Measurements from ENCODE around the gene SEMA7A. TPM values are rescaled to one million over a fixed set of nuclear protein-coding genes. Genes with fewer than 3 reads are reported as not detected.

SEMA7A gene
- total and polyA plus RNA-seq, 2 of the 4 experiments (the other 2 are of a cell fraction), result 30.5 to 87.3 TPM

DNA sequence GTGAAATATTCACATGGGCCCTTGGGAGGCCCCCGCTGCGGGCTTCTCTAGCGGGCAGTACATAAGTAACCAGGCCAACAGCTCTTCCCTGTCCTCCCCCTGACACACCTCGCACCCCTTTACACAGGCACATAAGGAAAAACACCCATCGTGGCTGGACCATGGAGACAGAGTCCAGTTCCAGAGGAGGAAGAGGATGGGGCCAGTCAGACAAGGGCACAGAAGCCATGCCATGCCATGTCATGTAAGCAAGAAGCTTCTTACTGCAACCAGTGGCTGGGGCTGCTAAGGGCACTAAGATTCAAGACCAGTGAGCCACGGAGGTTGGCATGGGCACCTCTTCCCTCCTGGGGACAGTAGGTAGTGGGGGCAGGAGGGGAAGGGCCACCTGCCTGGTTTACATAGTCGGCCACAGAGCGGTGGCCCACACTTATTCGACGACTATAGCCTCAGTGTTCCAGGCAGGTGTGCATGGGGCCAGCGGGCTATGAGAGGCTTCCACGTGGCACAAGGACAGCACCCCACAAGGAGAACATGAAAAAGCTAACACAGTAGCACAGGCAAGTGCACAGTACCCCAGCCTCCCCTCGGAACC, 60.6 kb downstream of the SEMA7A start:
- no peak for TF ChIP-seq MAFK (IDR thresholded peaks at IDR 0.05; ENCODE audit: low read depth, low read length)
- no peak for TF ChIP-seq MXI1 (IDR thresholded peaks at IDR 0.05; ENCODE audit: borderline replicate concordance, low read depth, low read length)
- no peak for TF ChIP-seq RAD21 (IDR thresholded peaks at IDR 0.05; ENCODE audit: low read length)
- TF ChIP-seq, protein P1, sequence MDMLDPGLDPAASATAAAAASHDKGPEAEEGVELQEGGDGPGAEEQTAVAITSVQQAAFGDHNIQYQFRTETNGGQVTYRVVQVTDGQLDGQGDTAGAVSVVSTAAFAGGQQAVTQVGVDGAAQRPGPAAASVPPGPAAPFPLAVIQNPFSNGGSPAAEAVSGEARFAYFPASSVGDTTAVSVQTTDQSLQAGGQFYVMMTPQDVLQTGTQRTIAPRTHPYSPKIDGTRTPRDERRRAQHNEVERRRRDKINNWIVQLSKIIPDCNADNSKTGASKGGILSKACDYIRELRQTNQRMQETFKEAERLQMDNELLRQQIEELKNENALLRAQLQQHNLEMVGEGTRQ (IDR thresholded peaks at IDR 0.05; ENCODE audit: low read depth, low read length), result no peak
- no peak for TF ChIP-seq RFX5 (IDR thresholded peaks at IDR 0.05; ENCODE audit: low read depth, low read length)
- TF ChIP-seq NFE2L2 (IDR thresholded peaks at IDR 0.05; ENCODE audit: low read depth, low read length), result no peak
- no peak for TF ChIP-seq CEBPB (IDR thresholded peaks at IDR 0.05; ENCODE audit: low read depth, low read length)
- TF ChIP-seq BHLHE40 (IDR thresholded peaks at IDR 0.05; ENCODE audit: low read depth, low read length), result no peak
- TF ChIP-seq, protein P2, sequence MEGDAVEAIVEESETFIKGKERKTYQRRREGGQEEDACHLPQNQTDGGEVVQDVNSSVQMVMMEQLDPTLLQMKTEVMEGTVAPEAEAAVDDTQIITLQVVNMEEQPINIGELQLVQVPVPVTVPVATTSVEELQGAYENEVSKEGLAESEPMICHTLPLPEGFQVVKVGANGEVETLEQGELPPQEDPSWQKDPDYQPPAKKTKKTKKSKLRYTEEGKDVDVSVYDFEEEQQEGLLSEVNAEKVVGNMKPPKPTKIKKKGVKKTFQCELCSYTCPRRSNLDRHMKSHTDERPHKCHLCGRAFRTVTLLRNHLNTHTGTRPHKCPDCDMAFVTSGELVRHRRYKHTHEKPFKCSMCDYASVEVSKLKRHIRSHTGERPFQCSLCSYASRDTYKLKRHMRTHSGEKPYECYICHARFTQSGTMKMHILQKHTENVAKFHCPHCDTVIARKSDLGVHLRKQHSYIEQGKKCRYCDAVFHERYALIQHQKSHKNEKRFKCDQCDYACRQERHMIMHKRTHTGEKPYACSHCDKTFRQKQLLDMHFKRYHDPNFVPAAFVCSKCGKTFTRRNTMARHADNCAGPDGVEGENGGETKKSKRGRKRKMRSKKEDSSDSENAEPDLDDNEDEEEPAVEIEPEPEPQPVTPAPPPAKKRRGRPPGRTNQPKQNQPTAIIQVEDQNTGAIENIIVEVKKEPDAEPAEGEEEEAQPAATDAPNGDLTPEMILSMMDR (conservative IDR thresholded peaks at IDR 0.05; ENCODE audit: low read depth, low read length), result no peak
- TF ChIP-seq FOS (IDR thresholded peaks at IDR 0.05; ENCODE audit: low read depth, low read length), result no peak
- no peak for TF ChIP-seq MAZ (IDR thresholded peaks at IDR 0.05; ENCODE audit: borderline replicate concordance, low read depth, low read length)
- TF ChIP-seq ELK1 (IDR thresholded peaks at IDR 0.05; ENCODE audit: borderline replicate concordance, low read depth, low read length), result no peak
- no peak for TF ChIP-seq SMC3 (IDR thresholded peaks at IDR 0.05; ENCODE audit: low read depth, low read length)
- TF ChIP-seq RCOR1 (IDR thresholded peaks at IDR 0.05; ENCODE audit: insufficient replicate concordance, low read length), result no peak
- WGBS, 2 experiments (ENCODE audit: extremely low coverage in 2 of 2, insufficient read length in 1 of 2), result 20% methylated on average over 2 of the region's 13 CpGs; no CpG with 5 or more reads in 1 of the 2 experiments
- Histone ChIP-seq H4K5ac (ENCODE audit: low read depth, low read length) (no peak overlapping the region), H3K27ac (ENCODE audit: insufficient read depth, low read length) (no peak overlapping the region), H3K4me2 (ENCODE audit: low read depth, low read length) (no peak overlapping the region; the same call in 1 of the 2 replicates), H2BK5ac (ENCODE audit: low read depth, low read length, poor library complexity, severe bottlenecking) (no peak overlapping the region), H3K36me3 (ENCODE audit: control insufficient read depth, insufficient read depth, low read length) (no peaks in the 10 kb centered on the region), H3K27me3 (ENCODE audit: control insufficient read depth, insufficient read depth, low read length) (peaks cover 35% of the 10 kb centered on the region), H2BK15ac (ENCODE audit: low read depth, low read length) (no peak overlapping the region), H3K4me1 (ENCODE audit: control insufficient read depth, insufficient read depth, low read length) (peaks cover 4% of the 10 kb centered on the region; the same call in 1 of the 2 replicates), H4K91ac (ENCODE audit: insufficient read depth, low read depth, low read length) (no peak overlapping the region), H3K18ac (ENCODE audit: low read depth, low read length) (no peak overlapping the region), H3K9ac (ENCODE audit: low read depth, low read length) (no peak overlapping the region), H4K20me1 (ENCODE audit: insufficient read depth, low read length) (no peaks in the 10 kb centered on the region; the same call in 1 of the 2 replicates), H3K56ac (ENCODE audit: extremely low read depth, insufficient read depth, low read length) (no peak overlapping the region), H4K8ac (ENCODE audit: low read depth in 2 of 2, low read length in 2 of 2) (no peak overlapping the region), H2AFZ (replicated peaks; ENCODE audit: low read length, poor library complexity) (peak overlapping the region; percentile 95), H2AK9ac (replicated peaks; ENCODE audit: low read depth, low read length, poor library complexity) (peak overlapping the region; percentile 84), H3K9me3 (ENCODE audit: control insufficient read depth, insufficient read depth, low read length) (no peaks in the 10 kb centered on the region), H3K79me1 (ENCODE audit: low read depth in 1 of 2, low read length in 2 of 2) (no peaks in the 10 kb centered on the region), H3K14ac (replicated peaks; ENCODE audit: low read depth, low read length) (no peak overlapping the region), H3K4me3 (ENCODE audit: insufficient read depth, low read depth, low read length) (no peak overlapping the region), H2BK20ac (ENCODE audit: low read depth, low read length) (no peak overlapping the region), H3K9me1 (ENCODE audit: insufficient read depth, low read length) (no peaks in the 10 kb centered on the region), H2AK5ac (ENCODE audit: low read depth, low read length) (peak overlapping the region; percentile 66; the same call in 1 of the 2 replicates), H2BK120ac (ENCODE audit: low read depth, low read length) (no peak overlapping the region), H3K4ac (ENCODE audit: low read depth, low read length) (no peak overlapping the region), H3K23ac (ENCODE audit: low read depth, low read length) (no peak overlapping the region)
- CTCF ChIA-PET, result interaction anchor here (1.7 kb wide), 1 partner anchor 396 kb away, joined by 5 read pairs; no protein-coding TSS in a partner anchor
- in situ Hi-C loops (cut with MboI; ENCODE audit: low sequenced_read_pairs), result loop anchor here (5.0 to 10.0 kb wide), 2 partner anchors 249 to 402 kb away; no protein-coding TSS in a partner anchor
- intact Hi-C loops (cut with micrococcal nuclease), result loop anchor here (1.0 to 10.0 kb wide), 3 partner anchors 259 to 582 kb away; partner anchors contain the start of gene RPP25
- no TSS peak for BruUV-seq (replicated peaks)
- dilution Hi-C loops (cut with HindIII; ENCODE audit: low sequenced_read_pairs, unreplicated experiment), result no loop called here
- POLR2A ChIA-PET (ENCODE audit: unreplicated experiment), result no interaction called here
- DNase-seq, result no peak
- no peak for ATAC-seq (ENCODE audit: low read depth)
